Tibial nerve (tissue), 4 donors: ENCODE results near the gene QPCTL. TPM values are rescaled to one million over a fixed set of nuclear protein-coding genes. Genes with fewer than 3 reads are reported as not detected.
"Not testable (repeated sequence)": the region's sequence is repeated elsewhere in the genome, so short reads cannot be mapped to it uniquely, and the experiment has no call there.

ENCODE experiments used
- DNase-seq, 2 donors: peaks; one replicate each; pipeline ENCODE4 v3.0.0-alpha.2; 2019; ENCODE audit warnings: low spot score in 2 of 2
- H3K27ac ChIP-seq, 4 donors: fragments of 200-600 bp; sonication (generic) in 3 of 4; one replicate each; pipeline ENCODE4 v1.5.1; 2017 to 2019; ENCODE audit warnings: mild to moderate bottlenecking in 1 of 4
- H3K27me3 ChIP-seq, 2 donors: fragments of 200-600 bp; sonication (generic) in 1 of 2; one replicate each; pipeline versions ENCODE4 v1.5.1 to v1.6.0; 2017 to 2019
- H3K36me3 ChIP-seq, 3 donors: fragments of 200-600 bp; sonication (generic); one replicate each; pipeline ENCODE4 v1.5.1; 2018 to 2019
- H3K4me1 ChIP-seq, 4 donors: fragments of 200-600 bp; sonication (generic) in 3 of 4; one replicate each; pipeline ENCODE4 v1.5.1; 2017 to 2019
- H3K4me3 ChIP-seq, 4 donors: fragments of 200-600 bp; sonication (generic) in 3 of 4; one replicate each; pipeline ENCODE4 v1.5.1; 2017 to 2019; ENCODE audit warnings: mild to moderate bottlenecking in 1 of 4, moderate library complexity in 1 of 4
- H3K9me3 ChIP-seq, 4 donors: fragments of 200-600 bp; sonication (generic) in 3 of 4; one replicate each; pipeline ENCODE4 v1.5.1; 2017 to 2019
- EP300 ChIP-seq, 2 donors: sonication (generic); formaldehyde crosslinking; IDR thresholded peaks; one replicate each; pipeline ENCODE4 v1.6.1; 2017; ENCODE audit warnings: antibody characterized with exemption in 2 of 2, mild to moderate bottlenecking in 1 of 2
- POLR2A ChIP-seq, 2 donors: fragments of 450-650 bp; IDR thresholded peaks; one replicate each; pipeline ENCODE4 v1.6.1; 2017; ENCODE audit warnings: antibody characterized with exemption in 2 of 2, mild to moderate bottlenecking in 2 of 2, moderate library complexity in 2 of 2
- WGBS, 2 donors: methylation state at CpG; one replicate each; pipeline ENCODE4 v1.1.5; 2018; 5-methylcytosine and 5-hydroxymethylcytosine counted together
- total RNA-seq, 4 donors: library from RNA; depleted of rRNA; stranded (reverse); fragments of >200 nt; gene quantifications; one replicate each; pipeline ENCODE4 v1.1.0, GENCODE V29; 2016
- TF ChIP-seq, protein P1 (sequence below), 5 experiments: fragments of 200-600 bp in 3 of 5; fragments of 450-650 bp in 2 of 5; sonication (generic) in 3 of 5; IDR thresholded peaks; one replicate each; pipeline ENCODE4 v1.5.1; 2016 to 2019; ENCODE audit warnings: antibody characterized with exemption in 5 of 5, mild to moderate bottlenecking in 3 of 5, moderate library complexity in 2 of 5

QPCTL gene
- total RNA-seq, 4 donors from 2014 or later: 5.9 to 13.2 (median 10.5) TPM

DNA sequence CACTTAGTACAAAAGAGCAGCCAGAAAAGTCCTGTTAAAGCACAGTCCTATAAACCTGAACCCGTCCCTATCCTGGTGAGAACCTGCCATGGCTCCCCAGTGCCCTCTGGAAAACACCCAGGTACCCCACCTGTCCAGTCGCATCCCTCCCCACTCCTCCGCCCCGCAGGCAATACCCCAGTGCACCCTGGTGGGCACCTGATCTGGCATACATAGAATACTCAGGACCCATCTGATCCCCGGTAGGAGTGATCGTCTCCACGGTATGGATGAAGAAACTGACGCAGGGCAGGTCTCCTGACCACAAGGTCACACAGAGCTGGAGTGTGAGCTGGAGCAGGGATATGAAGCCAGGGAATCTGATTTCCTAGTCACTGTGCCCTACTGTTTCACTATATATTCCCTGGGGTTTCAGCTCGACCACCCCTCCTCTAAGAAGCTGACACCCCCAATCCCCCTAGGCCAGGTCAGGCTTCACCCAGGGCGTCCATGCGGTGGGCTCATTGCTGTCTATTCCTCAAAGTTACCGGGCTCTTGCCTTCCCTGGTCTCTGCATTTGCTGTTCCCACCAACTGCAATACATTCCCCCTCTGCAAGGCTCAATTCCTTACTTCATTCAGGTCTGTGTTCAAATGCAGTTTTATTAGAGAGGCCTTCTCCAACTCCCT is 25.7 kb downstream of the QPCTL start:
- Histone ChIP-seq H3K9me3 (no peaks in the 10 kb centered on the region), H3K27me3 (no peaks in the 10 kb centered on the region), H3K4me3 (peak overlapping the region; percentile 48 to 75 (median 56)), H3K27ac (peak overlapping the region; percentile 89 to 97 (median 94)), H3K4me1 (peaks cover 0 to 41% (median 16%) of the 10 kb centered on the region in 4 donors), H3K36me3 (peaks cover 0 to 22% (median 0%) of the 10 kb centered on the region in 3 donors)
- TF ChIP-seq, protein P1, sequence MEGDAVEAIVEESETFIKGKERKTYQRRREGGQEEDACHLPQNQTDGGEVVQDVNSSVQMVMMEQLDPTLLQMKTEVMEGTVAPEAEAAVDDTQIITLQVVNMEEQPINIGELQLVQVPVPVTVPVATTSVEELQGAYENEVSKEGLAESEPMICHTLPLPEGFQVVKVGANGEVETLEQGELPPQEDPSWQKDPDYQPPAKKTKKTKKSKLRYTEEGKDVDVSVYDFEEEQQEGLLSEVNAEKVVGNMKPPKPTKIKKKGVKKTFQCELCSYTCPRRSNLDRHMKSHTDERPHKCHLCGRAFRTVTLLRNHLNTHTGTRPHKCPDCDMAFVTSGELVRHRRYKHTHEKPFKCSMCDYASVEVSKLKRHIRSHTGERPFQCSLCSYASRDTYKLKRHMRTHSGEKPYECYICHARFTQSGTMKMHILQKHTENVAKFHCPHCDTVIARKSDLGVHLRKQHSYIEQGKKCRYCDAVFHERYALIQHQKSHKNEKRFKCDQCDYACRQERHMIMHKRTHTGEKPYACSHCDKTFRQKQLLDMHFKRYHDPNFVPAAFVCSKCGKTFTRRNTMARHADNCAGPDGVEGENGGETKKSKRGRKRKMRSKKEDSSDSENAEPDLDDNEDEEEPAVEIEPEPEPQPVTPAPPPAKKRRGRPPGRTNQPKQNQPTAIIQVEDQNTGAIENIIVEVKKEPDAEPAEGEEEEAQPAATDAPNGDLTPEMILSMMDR (IDR thresholded peaks at IDR 0.05): no peak
- no peak for TF ChIP-seq EP300 (IDR thresholded peaks at IDR 0.05)
- no peak for TF ChIP-seq POLR2A (IDR thresholded peaks at IDR 0.05)
- no peak for DNase-seq
- 42 to 46% methylated on average over 12 of the region's 12 CpGs for WGBS, 2 donors

DNA sequence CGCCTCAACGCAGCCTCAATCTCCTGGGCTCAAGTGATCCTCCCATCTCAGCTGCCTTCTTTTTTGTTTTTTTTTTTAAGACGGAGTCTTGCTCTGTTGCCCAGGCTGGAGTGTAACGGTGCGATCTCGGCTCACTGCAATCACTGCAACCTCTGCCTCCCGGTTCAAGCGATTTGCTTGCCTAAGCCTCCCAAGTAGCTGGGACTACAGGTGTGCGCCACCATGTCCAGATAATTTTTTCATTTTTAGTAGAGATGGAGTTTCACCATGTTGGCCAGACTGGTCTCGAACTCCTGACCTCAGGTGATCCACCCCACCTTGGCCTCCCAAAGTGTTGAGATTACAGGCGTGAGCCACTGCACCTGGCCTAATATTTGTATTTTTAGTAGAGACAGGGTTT is 27.6 kb downstream of the QPCTL start:
- DNase-seq, H3K27ac ChIP-seq, H3K27me3 ChIP-seq, H3K9me3 ChIP-seq, H3K4me3 ChIP-seq: not testable (repeated sequence)
- Histone ChIP-seq H3K36me3 (peaks cover 0 to 23% (median 0%) of the 10 kb centered on the region in 3 donors), H3K4me1 (peaks cover 0 to 29% (median 16%) of the 10 kb centered on the region in 4 donors)
- 92 to 96% methylated on average over 11 of the region's 11 CpGs for WGBS, 2 donors

DNA sequence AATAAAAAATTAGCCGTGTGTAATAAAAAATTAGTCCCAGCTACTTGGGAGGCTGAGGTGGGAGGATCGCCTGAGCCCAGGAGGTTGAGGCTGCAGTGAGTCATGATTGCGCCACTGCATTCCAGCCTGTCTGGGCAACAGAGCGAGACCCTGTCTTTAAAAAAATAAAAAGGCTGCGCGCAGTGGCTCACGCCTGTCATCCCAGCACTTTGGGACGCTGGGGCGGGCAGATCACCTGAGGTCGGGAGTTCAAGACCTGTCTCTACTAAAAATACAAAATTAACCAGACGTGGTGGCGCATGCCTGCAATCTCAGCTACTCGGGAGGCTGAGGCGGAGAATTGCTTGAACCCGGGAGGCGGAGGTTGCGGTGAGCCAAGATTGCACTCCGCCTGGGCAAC is 36.2 kb downstream of the QPCTL start:
- H3K4me1 ChIP-seq: peaks cover 0 to 27% (median 13%) of the 10 kb centered on the region in 4 donors
- 93 to 97% methylated on average over 18 of the region's 18 CpGs for WGBS, 2 donors
- H3K27me3 ChIP-seq, H3K27ac ChIP-seq, H3K36me3 ChIP-seq, H3K9me3 ChIP-seq, DNase-seq, H3K4me3 ChIP-seq: not testable (repeated sequence)

DNA sequence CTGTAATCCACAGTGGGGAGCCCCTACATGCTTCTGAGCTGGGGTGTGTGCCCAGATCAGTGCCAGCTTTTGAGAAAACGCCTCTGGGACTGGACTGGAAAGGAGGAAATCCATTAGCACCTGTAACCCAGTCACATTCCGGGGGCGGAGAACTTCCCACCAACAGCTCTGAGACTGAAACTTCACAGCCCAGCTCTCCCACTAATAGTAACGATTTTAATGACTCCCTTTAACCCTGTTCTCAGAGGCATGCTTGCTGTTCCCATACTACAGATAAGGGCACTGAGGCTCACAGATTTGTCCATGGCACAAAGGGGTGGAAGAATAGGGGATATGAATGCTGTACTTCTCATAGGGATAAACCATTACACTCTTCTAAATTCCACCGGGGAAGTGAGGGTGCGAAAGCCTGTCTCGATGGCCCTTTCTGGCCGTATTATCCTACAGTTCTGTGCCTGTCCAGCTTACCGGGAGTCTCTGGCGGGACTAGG is 37.4 kb downstream of the QPCTL start:
- no peak for TF ChIP-seq EP300 (IDR thresholded peaks at IDR 0.05)
- no peak for DNase-seq
- WGBS, 2 donors: 14% methylated on average over 10 of the region's 10 CpGs

DNA sequence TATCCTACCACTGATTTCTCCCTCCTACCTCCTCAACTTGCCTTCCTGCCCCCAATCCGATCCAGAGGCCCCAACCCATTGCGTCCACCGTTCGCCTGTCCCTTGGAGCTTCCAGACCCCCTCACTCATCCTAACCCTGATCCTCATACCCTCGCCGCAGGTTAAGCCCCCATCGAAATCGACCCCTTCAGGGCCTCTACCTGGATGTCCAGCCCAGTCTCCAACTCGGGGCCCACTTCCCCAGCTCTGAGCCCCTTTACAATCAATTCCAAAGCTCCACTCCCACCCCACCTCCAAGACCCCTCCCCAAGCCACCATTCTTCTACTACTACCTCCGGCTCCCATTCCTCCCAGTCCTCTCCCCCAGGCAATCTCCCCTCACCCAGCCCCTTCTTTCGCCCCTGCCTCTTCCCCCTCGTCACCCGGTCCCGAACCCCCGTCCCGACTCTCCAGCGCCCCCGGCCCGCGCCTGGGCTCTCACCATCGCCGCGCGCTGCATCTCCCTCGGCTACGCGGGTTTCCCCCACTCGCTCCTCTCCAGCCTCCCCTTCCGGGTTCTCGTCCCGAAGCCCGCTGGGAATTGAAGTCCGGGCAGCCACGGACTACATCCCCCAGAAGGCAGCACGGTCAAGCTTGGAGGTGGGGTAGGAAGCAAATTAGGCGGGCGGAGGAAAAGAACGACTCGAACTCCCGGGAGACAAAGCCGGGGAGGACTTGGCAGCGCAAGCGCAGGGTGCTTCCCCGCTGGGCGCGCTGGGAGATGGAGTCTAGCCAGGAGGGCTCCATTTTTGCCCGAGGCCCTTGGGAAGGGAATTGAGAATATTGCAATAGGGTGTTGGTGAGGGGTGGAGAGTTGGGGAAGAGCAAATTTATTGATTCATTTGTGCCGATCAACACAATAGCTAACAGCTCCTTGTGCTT is 38.2 kb downstream of the QPCTL start, which contains the start of gene FBXO46:
FBXO46 (minus strand) TSS at position 529 of the 921 bp plus-strand sequence. CDS start 17,401 bp downstream, outside the sequence.
- Histone ChIP-seq H3K4me1 (peaks cover 0 to 27% (median 13%) of the 10 kb centered on the region in 4 donors), H3K4me3 (peak within 1 kb of the TSS; percentile 72 to 94 (median 84)), H3K27me3 (no peaks in the 10 kb centered on the region), H3K36me3 (no peaks in the 10 kb centered on the region), H3K27ac (peak within 1 kb of the TSS; percentile 22 to 92 (median 80)), H3K9me3 (no peaks in the 10 kb centered on the region)
- 1 to 2% methylated on average over 47 to 48 of the region's 48 CpGs for WGBS, 2 donors
- TF ChIP-seq, protein P1 (IDR thresholded peaks at IDR 0.05): peak in 1 of 5 experiments; percentile 49
- peak; percentile 16 to 73 for TF ChIP-seq POLR2A (IDR thresholded peaks at IDR 0.05)
- peak; percentile 97 to 98 for TF ChIP-seq EP300 (IDR thresholded peaks at IDR 0.05)
- peak; percentile 94 to 95 for DNase-seq

More for the DNA sequence above, 37.4 kb downstream of the QPCTL start:
- Histone ChIP-seq H3K36me3 (no peaks in the 10 kb centered on the region), H3K27me3 (no peaks in the 10 kb centered on the region), H3K27ac (peak overlapping the region; percentile 22 to 92 (median 80)), H3K9me3 (no peaks in the 10 kb centered on the region), H3K4me1 (peaks cover 0 to 27% (median 13%) of the 10 kb centered on the region in 4 donors), H3K4me3 (peak overlapping the region; percentile 72 to 94 (median 84))

DNA sequence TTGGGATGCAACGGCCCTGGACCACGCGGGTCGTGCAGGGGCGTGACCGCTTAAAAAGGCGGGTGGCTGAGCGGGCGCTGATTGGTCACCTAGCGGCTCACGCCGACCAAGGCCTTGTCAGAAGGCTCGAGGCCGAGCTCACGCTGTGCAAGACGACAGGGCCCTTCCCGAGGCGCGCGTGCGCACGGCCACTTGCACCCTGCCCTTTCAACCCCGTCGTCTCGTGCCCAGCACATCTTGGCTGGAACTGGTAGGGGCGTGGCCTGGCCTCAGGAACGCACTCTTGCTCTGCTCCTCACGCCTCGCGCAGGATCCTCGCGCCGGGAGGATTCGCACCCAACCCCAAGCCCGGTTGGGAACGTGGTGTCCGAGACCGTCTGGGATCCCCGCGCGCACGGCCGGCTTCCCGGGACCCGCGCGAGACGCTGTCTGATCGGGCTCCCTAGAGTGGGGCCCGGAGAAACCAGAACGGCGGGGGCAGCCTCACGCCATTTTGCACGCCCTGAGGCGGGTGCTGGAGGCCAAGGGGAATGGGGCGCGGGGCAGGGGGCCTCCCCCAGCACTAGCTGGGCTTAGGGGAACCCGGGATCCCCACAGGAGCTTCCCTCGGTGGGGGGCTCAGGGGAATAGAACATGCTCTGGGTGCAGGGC is 40.8 kb downstream of the QPCTL start, which contains the start of gene MEIOSIN:
MEIOSIN (plus strand) TSS at position 280 of the 651 bp plus-strand sequence. CDS start 1,938 bp downstream, outside the sequence.
- H3K27ac ChIP-seq: no peak within 1 kb of the TSS
- WGBS, 2 donors: 91 to 92% methylated on average over 42 to 59 of the region's 59 CpGs
- DNase-seq: no peak
- H3K9me3 ChIP-seq: no peaks in the 10 kb centered on the region
- no peaks in the 10 kb centered on the region for H3K36me3 ChIP-seq
- peaks cover 0 to 19% (median 13%) of the 10 kb centered on the region in 4 donors for H3K4me1 ChIP-seq
- H3K4me3 ChIP-seq: no peak within 1 kb of the TSS
- no peaks in the 10 kb centered on the region for H3K27me3 ChIP-seq
- TF ChIP-seq POLR2A (IDR thresholded peaks at IDR 0.05): no peak
- TF ChIP-seq EP300 (IDR thresholded peaks at IDR 0.05): no peak
- TF ChIP-seq, protein P1 (IDR thresholded peaks at IDR 0.05): no peak
